AG20443 (cell line): Measurements from ENCODE around the gene SIRPB2.
A peak's percentile ranks its signal among the peaks of the same experiment; 100 is the strongest.

Experiments
- DNase-seq: peaks from one replicate; pipeline ENCODE4 v3.0.0; 2012; ENCODE audit warnings: low spot score, mixed read lengths

The SIRPB2 gene

DNA sequence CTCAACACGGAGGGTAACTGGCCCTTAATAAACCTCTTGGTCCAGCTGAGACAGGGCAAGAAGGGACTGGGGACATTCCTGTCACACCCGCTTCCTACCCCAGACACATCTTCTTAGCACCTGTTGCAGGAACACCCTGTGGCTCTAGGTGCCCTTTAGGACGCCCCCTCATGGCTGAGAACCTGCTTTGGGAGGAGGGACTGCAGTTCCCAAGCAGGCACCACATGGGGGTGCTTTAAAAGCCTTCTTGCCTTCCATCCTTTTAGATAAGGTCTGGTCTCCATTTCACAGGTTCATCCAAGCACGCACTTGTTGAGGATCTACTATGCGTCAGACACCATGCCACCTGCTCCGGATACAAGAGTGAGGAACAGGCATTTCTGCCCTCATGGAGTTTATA is 51.2 kb downstream of the SIRPB2 start:
- DNase-seq: peak; percentile 30

- DNase-seq: no peak
Measured at GRCh38 chr20:1438361-1438760, 52.9 kb downstream of the SIRPB2 start.

GRCh38 chr20:1437235-1437904 is 53.9 kb downstream of the SIRPB2 start:
- DNase-seq: peak; percentile 82

GRCh38 chr20:1436263-1436662 is 55.0 kb downstream of the SIRPB2 start:
- no peak for DNase-seq

- DNase-seq: no peak
Measured at GRCh38 chr20:1435337-1435699, 55.9 kb downstream of the SIRPB2 start.

GRCh38 chr20:1434571-1435336 is 56.5 kb downstream of the SIRPB2 start:
- DNase-seq: peak; percentile 62

- no peak for DNase-seq
Measured at GRCh38 chr20:1431158-1431557, 60.1 kb downstream of the SIRPB2 start.

- no peak for DNase-seq
Measured at GRCh38 chr20:1430004-1430451, 61.2 kb downstream of the SIRPB2 start.

DNA sequence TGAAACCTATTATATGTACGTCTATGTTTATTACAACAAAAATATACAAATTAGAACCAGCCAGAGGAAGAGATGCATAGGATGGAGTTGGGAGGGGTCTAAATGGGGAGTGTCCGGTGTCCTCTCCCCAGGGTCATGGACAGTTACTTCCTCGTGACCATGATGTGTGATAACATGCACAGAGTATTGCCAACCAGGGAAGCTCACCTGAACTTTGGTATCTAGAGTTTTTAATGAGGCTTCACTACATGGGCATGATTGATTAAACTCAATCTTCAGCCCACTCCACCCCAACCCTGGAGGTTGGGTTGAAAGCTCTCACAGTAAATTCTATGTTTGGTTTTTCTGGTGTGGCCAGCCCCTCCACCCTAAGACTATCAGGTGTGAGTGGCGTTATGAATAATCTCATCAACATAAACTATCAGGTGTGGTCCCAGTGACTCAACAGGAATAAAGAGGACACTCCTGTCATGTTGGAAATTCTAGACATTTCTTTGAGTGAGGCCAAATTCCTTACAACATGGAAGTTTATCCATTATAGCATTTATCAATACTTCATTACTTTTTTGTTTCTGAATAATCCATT is 62.0 kb downstream of the SIRPB2 start:
- no peak for DNase-seq

DNA sequence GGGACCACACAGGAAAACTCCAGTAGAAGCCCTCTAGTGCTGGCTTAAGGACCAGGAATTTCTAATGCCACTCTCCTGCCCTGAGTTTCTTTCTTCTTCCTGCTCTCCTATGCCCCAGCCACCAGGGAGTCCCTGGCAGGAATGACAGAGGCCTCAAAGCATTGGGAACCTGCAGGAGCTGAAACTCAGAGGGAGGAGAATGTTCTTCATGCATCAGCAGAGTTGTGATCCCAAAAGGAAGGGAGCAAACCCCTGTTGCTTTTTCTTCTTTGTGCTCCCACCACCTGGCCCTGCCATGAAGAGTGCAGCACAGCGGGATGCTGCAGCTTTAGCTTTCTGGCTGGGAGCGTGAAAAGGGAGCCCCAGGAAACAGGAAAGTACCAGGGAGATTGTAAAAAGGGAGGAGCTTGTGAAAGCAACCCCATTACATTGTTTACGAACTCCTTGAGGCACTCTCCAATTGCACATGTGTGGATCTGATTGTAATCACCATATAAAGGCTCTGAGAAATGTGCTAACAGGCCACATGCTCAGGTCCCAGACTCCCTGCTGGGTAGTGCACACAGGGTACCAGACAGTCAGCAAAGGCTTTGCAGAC is 63.7 kb downstream of the SIRPB2 start:
- DNase-seq: no peak

- DNase-seq: no peak
Measured at GRCh38 chr20:1426231-1426849, 64.9 kb downstream of the SIRPB2 start.
